T-helper 17 cell (primary cell): ENCODE results near the gene TFF2. TPM values are rescaled to one million over a fixed set of nuclear protein-coding genes. Genes with fewer than 3 reads are reported as not detected.

Experiments used
- ATAC-seq: fragments of 150-1000 bp; cut with Tn5 transposase; 2 replicates; pipeline ENCODE4 v1.10.0; 2021; ENCODE audit warnings: mild to moderate bottlenecking, moderate library complexity
- DNase-seq, 3 donors: peaks; one replicate each; pipeline versions ENCODE4 v3.0.0 to v3.0.0-alpha.2; 2020 to 2021
- H3K9me3 ChIP-seq: one replicate; pipeline ENCODE4 v1.7.0; 2013; ENCODE audit warnings: low read length, mild to moderate bottlenecking; ENCODE audit not compliant: control insufficient read depth, poor library complexity, severe bottlenecking
- H3K27ac Mint-ChIP-seq: one replicate; pipeline ENCODE4 v1.8.0; 2022; ENCODE audit warnings: mild to moderate bottlenecking, moderate library complexity, mixed read lengths
- H3K27me3 Mint-ChIP-seq: one replicate; pipeline ENCODE4 v1.8.0; 2022; ENCODE audit warnings: mixed read lengths
- H3K36me3 Mint-ChIP-seq: one replicate; pipeline ENCODE4 v1.8.0; 2022; ENCODE audit warnings: low read depth, mixed read lengths
- H3K4me1 Mint-ChIP-seq: one replicate; pipeline ENCODE4 v1.8.0; 2022; ENCODE audit warnings: mild to moderate bottlenecking, mixed read lengths
- H3K4me3 Mint-ChIP-seq: one replicate; pipeline ENCODE4 v1.8.0; 2022; ENCODE audit warnings: mild to moderate bottlenecking, moderate library complexity, mixed read lengths
- total RNA-seq, 4 donors: library from RNA in 2 of 4; stranded (reverse) in 2 of 4; gene quantifications; one replicate each; pipeline ENCODE4 v1.2.3 and lab custom pipeline; 2022 to 2026

TFF2 gene
- total RNA-seq, 2 donors from 2014 or later = not detected

- H3K27me3 Mint-ChIP-seq = peaks cover 56% of the 10 kb centered on the region
- H3K4me3 Mint-ChIP-seq = no peak overlapping the region
- peaks cover 3% of the 10 kb centered on the region for H3K4me1 Mint-ChIP-seq
- no peaks in the 10 kb centered on the region for H3K9me3 ChIP-seq
- DNase-seq = no peak
- H3K27ac Mint-ChIP-seq = no peak overlapping the region
- ATAC-seq = no peak
- H3K36me3 Mint-ChIP-seq = peaks cover 6% of the 10 kb centered on the region
These were observed 25.9 kb downstream of the TFF2 start for GRCh38 chr21:42324896-42325295.

DNA sequence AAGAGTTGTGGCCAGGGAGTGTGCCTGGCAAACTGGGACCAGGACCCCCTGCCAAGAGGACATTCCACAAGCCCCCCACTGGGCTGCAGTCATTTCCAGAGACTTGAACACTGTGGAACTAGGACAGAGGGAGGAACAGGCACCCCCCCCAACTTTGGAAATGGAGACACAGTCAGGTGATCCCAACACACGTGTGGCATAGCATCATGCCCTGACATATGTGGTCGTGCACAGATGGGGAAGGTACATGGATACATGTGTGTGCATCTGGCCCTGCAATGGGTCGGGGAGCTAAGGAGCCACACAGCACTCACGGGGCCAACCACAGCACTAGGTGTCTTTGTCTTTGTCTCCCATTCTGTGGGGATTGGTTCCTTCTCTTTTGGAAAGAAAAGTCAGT lies 28.9 kb downstream of the TFF2 start:
- no peak for ATAC-seq

GRCh38 chr21:42321231-42321630 lies 29.6 kb downstream of the TFF2 start:
- peaks cover 5% of the 10 kb centered on the region for H3K4me1 Mint-ChIP-seq
- ATAC-seq (no peak), DNase-seq (no peak)
- no peak overlapping the region for H3K4me3 Mint-ChIP-seq
- peaks cover 60% of the 10 kb centered on the region for H3K27me3 Mint-ChIP-seq
- H3K9me3 ChIP-seq = no peaks in the 10 kb centered on the region
- H3K36me3 Mint-ChIP-seq = peaks cover 6% of the 10 kb centered on the region
- no peak overlapping the region for H3K27ac Mint-ChIP-seq

More for the DNA sequence above, 28.9 kb downstream of the TFF2 start:
- Mint-ChIP-seq H3K27me3 (peaks cover 60% of the 10 kb centered on the region), H3K4me3 (no peak overlapping the region), H3K4me1 (peaks cover 5% of the 10 kb centered on the region), H3K36me3 (peaks cover 6% of the 10 kb centered on the region), H3K27ac (no peak overlapping the region)
- DNase-seq = no peak
- no peaks in the 10 kb centered on the region for H3K9me3 ChIP-seq

- Mint-ChIP-seq H3K4me3 (no peak overlapping the region), H3K4me1 (peaks cover 5% of the 10 kb centered on the region), H3K27ac (no peak overlapping the region), H3K36me3 (peaks cover 6% of the 10 kb centered on the region), H3K27me3 (peaks cover 60% of the 10 kb centered on the region)
- no peaks in the 10 kb centered on the region for H3K9me3 ChIP-seq
- ATAC-seq (no peak), DNase-seq (no peak)
These were observed 30.0 kb downstream of the TFF2 start for GRCh38 chr21:42320791-42321190.

GRCh38 chr21:42319851-42320572 lies 30.8 kb downstream of the TFF2 start:
- no peaks in the 10 kb centered on the region for H3K9me3 ChIP-seq
- peaks cover 53% of the 10 kb centered on the region for H3K27me3 Mint-ChIP-seq
- H3K36me3 Mint-ChIP-seq = peaks cover 6% of the 10 kb centered on the region
- H3K4me3 Mint-ChIP-seq = no peak overlapping the region
- H3K27ac Mint-ChIP-seq = no peak overlapping the region
- no peak for ATAC-seq
- H3K4me1 Mint-ChIP-seq = peaks cover 5% of the 10 kb centered on the region
- DNase-seq = no peak

GRCh38 chr21:42319376-42319775 lies 31.4 kb downstream of the TFF2 start:
- ATAC-seq = no peak
- Mint-ChIP-seq H3K27ac (no peak overlapping the region), H3K4me3 (no peak overlapping the region), H3K36me3 (peaks cover 5% of the 10 kb centered on the region), H3K4me1 (peaks cover 5% of the 10 kb centered on the region), H3K27me3 (peaks cover 47% of the 10 kb centered on the region)
- DNase-seq = no peak
- no peaks in the 10 kb centered on the region for H3K9me3 ChIP-seq

- H3K27ac Mint-ChIP-seq = no peak overlapping the region
- H3K9me3 ChIP-seq = no peaks in the 10 kb centered on the region
- no peak overlapping the region for H3K4me3 Mint-ChIP-seq
- peaks cover 5% of the 10 kb centered on the region for H3K4me1 Mint-ChIP-seq
- no peak for DNase-seq
- ATAC-seq = no peak
- H3K36me3 Mint-ChIP-seq = no peaks in the 10 kb centered on the region
- peaks cover 34% of the 10 kb centered on the region for H3K27me3 Mint-ChIP-seq
These were observed 32.7 kb downstream of the TFF2 start for GRCh38 chr21:42317826-42318746.

GRCh38 chr21:42317341-42317741 lies 33.5 kb downstream of the TFF2 start:
- Mint-ChIP-seq H3K36me3 (no peaks in the 10 kb centered on the region), H3K4me1 (peaks cover 5% of the 10 kb centered on the region), H3K4me3 (no peak overlapping the region), H3K27ac (no peak overlapping the region), H3K27me3 (peaks cover 26% of the 10 kb centered on the region)
- ATAC-seq (no peak), DNase-seq (no peak)
- no peaks in the 10 kb centered on the region for H3K9me3 ChIP-seq

GRCh38 chr21:42316891-42317290 lies 33.9 kb downstream of the TFF2 start:
- Mint-ChIP-seq H3K27ac (no peak overlapping the region), H3K4me1 (peaks cover 5% of the 10 kb centered on the region), H3K27me3 (peaks cover 22% of the 10 kb centered on the region), H3K36me3 (no peaks in the 10 kb centered on the region), H3K4me3 (no peak overlapping the region)
- H3K9me3 ChIP-seq = no peaks in the 10 kb centered on the region
- ATAC-seq = no peak
- DNase-seq = no peak

DNA sequence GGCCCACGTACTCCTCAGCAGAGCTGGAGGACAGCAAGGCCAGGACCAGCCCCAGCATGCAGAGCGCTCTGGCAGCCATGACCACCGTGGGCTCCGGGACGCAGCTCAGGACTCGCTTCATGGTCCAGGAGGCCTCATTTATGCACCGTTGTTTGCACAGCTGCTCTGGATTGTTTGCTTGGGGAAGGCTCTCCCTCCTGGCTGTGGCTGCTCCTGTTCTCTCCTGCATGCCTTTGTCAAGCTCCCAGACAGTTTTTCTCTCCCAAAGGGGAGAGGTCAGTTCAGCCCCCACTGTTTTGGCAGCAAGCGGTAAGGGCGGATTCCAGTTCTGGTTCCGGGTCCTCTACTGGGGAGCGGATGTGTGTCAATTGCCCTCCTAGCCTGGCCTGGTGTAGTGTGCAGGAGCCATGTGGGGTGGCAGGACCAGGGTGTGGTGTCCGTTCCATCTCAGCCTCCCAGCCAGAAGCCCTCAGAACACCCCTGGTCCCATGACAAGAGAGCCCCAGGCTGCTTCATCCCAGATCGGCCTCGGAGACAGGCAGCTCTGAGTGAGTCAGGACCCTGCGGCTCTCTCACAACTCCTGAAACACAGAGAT lies 35.4 kb downstream of the TFF2 start, which contains the start of gene TFF3:
Gene TFF3, minus strand, starts transcription at position 114 of the 596 bp plus-strand sequence. Its CDS starts 35 bp downstream, at position 79.
- peaks cover 7% of the 10 kb centered on the region for H3K27me3 Mint-ChIP-seq
- DNase-seq (no peak), ATAC-seq (no peak)
- no peaks in the 10 kb centered on the region for H3K9me3 ChIP-seq
- H3K4me1 Mint-ChIP-seq = peaks cover 2% of the 10 kb centered on the region
- H3K36me3 Mint-ChIP-seq = no peaks in the 10 kb centered on the region
- no peak within 1 kb of the TSS for H3K4me3 Mint-ChIP-seq
- no peak within 1 kb of the TSS for H3K27ac Mint-ChIP-seq

- no peak for DNase-seq
- no peaks in the 10 kb centered on the region for H3K36me3 Mint-ChIP-seq
- no peak overlapping the region for H3K27ac Mint-ChIP-seq
- ATAC-seq = no peak
- peaks cover 4% of the 10 kb centered on the region for H3K27me3 Mint-ChIP-seq
- peaks cover 3% of the 10 kb centered on the region for H3K4me1 Mint-ChIP-seq
- no peaks in the 10 kb centered on the region for H3K9me3 ChIP-seq
- H3K4me3 Mint-ChIP-seq = no peak overlapping the region
These were observed 36.0 kb downstream of the TFF2 start for GRCh38 chr21:42314616-42315295.

- H3K4me1 Mint-ChIP-seq = peaks cover 4% of the 10 kb centered on the region
- no peaks in the 10 kb centered on the region for H3K36me3 Mint-ChIP-seq
- no peaks in the 10 kb centered on the region for H3K9me3 ChIP-seq
- no peak overlapping the region for H3K4me3 Mint-ChIP-seq
- no peak for DNase-seq
- H3K27ac Mint-ChIP-seq = no peak overlapping the region
- ATAC-seq = no peak
- peaks cover 4% of the 10 kb centered on the region for H3K27me3 Mint-ChIP-seq
These were observed 37.3 kb downstream of the TFF2 start for GRCh38 chr21:42313501-42313969.
